Left renal pelvis (tissue), 4 donors: ENCODE data around the gene PLEKHA7. TPM values are rescaled to one million over a fixed set of nuclear protein-coding genes. Genes with fewer than 3 reads are reported as not detected.

Experiments
- DNase-seq, 4 donors: peaks; one replicate each; pipeline ENCODE4 v3.0.0-alpha.2; 2013; ENCODE audit warnings: low read depth in 4 of 4, low spot score in 3 of 4
- polyA plus RNA-seq, 4 donors: library from polyadenylated mRNA; unstranded; fragments of 120-200 nt; gene quantifications; one replicate each; pipeline ENCODE4 v1.2.1, GENCODE V29; 2013; ENCODE audit not compliant: insufficient read length in 4 of 4

PLEKHA7 gene
- polyA plus RNA-seq, 4 donors = 5.4 to 55.4 (median 47.2) TPM

DNA sequence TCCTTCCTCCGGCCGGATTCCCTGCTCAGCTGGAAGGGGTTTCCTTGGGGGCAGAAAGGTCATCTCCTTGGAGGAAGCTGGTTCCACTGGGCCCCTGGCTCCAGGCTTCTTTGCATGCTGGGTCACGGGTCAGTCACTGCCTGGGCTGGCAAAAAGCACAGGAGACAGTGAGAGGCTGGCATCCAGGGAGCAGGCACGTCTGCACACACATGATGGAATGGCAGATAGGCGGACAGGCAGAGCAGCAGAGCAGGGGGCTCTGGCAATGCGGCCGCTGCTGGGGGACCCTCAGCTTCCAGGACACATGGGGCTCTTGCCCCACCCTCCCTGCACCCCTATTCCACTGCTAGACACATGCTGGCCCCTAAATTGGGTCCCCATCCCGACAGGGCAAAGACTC, 235.3 kb downstream of the PLEKHA7 start:
- no peak for DNase-seq

DNA sequence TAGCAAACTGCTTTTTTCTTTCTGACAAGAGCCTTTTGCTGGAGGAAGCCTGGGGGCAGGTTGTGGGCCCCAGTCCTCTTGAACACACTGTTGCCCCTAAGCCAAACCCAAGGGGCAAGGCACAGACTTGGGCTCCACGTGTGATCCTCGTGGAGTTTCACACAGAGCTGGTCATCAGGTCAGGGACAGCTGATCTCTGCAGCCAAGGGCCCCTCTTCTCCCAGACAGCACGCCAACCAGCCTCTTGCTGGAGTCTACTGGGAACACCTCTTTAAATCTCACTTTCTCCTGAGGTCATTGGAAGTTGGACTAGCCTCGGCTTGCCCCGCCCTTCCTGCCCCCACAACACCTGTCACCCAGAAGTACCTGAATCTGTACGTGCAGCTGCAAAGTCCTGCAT, 235.9 kb downstream of the PLEKHA7 start:
- DNase-seq = no peak

DNA sequence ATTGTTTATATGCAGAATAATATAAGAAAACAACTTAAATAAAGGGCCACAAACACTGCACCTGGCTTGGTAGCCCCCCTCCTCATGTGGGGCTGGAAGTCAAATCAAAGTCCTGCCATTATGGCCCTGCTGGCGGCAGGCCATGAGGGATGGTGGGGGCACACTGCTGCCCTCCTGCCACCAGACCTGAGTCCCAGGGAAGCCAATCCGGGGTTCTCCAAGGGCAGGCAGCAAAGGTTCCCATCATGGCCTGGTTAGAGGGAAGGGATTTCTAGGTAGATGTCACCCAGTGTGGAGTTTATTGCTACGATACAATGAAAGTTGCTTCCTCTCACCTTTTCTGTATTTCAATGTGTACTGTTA, 236.6 kb downstream of the PLEKHA7 start:
- DNase-seq = no peak

GRCh38 chr11:16776711-16777612, 237.3 kb downstream of the PLEKHA7 start:
- no peak for DNase-seq

DNA sequence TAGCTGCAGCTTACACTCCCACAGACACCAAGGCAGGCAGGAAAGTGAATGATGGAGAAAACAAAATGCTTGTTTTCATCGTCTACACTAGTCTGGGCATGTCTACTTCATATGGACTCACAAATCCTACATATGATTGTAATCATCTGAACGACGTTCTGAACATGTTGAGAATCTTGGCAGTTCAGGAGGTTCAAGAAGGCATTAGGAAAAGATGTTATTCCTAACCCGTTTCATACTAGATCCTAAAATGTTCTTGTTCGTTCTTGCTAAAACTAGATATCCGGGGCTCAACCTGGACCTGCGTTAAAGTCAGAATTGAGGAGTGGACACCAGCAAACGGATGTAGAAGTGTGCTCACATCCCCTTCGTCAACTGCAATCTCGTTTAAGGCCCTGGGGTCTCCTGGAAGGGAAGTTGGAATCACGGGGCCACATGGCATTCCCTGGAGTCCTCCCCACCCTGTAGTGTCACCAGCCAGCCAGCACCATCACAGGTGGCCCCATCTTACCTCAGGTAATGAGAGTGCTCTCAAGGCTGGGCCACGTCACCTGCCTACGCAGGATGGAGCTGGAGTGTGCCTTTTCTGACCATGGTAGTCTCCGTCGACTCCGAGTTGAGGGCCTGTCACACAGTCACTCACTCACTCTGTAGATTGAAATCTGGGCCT, 238.5 kb downstream of the PLEKHA7 start:
- DNase-seq = no peak

DNA sequence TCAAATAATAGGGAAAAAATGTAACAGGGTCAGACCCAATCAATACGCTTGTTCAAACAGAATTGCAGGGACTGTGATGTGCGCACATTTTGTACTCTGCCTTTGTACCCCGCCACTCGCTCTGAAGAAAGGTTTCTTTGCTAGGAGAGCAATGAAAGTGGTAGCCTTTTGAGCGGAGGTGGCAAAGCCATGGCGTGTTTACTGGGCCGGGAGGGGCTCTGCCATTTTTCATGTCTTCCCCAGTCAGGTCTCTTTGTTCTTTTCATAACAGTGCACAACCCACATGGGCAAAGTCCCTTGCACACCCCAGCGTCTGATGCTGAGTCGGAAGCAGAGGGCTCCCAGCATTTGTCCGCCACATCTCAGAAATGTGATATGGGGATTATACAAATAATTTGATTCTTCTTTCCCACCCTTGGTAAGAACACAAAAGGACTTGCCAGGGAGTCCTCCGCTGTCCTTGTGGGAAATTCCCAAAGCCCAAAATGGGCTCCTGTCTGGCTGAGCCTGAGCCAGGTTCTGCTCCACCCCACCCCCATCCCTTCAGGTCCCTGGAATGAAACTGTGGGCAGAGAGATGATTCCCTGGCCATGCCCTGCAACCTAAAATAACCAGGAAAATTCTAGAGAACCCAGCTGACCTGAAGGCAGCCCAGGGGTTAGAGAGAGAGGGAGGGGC, 239.1 kb downstream of the PLEKHA7 start:
- no peak for DNase-seq

DNA sequence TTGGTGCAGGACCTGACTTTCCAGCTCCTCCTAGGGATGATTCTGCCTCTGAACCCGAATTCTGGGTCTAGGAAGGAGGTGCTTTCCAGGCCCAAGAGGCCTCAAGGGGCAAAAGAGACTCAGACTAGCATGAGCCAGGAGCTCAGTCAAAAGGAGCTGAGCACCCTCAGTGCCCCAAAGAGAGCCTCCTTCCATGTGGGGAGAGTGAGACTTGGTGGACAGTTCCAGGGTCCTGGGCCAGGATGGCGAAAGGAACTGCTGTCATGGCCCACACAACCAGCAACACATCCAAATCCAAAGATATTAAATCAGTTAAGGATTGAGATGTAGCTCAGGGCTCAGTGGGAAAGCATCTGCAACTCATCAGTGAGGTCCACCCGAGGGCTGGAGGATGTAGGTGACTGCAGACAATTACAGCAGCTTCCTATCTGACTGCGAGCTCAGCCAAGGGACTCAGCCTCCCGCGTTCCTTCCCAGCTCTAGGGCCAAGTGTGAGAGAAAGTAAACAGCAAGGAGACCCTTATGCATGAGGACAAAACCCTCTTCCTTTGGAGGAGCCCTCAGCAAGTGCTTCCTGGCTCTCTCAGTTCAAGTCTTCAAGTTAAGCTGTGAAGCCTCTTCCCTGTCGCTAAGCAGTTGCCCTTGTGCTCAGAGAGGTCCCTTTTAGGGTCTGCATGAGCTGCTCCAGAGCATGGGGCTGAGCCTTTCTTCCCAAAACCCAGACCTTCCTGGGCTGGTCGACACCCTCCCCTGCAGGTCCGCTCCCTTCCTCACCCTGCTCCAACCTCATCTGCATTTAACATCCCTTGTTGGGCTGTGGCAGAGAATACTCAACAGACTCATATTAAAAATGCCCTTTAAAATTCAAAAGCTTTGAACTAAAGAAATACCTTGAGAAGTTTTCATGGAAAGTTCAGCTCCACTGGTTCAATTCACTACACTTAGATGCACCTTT, 240.0 kb downstream of the PLEKHA7 start:
- no peak for DNase-seq

- no peak for DNase-seq
These were observed 242.1 kb downstream of the PLEKHA7 start for GRCh38 chr11:16772141-16772512.

DNA sequence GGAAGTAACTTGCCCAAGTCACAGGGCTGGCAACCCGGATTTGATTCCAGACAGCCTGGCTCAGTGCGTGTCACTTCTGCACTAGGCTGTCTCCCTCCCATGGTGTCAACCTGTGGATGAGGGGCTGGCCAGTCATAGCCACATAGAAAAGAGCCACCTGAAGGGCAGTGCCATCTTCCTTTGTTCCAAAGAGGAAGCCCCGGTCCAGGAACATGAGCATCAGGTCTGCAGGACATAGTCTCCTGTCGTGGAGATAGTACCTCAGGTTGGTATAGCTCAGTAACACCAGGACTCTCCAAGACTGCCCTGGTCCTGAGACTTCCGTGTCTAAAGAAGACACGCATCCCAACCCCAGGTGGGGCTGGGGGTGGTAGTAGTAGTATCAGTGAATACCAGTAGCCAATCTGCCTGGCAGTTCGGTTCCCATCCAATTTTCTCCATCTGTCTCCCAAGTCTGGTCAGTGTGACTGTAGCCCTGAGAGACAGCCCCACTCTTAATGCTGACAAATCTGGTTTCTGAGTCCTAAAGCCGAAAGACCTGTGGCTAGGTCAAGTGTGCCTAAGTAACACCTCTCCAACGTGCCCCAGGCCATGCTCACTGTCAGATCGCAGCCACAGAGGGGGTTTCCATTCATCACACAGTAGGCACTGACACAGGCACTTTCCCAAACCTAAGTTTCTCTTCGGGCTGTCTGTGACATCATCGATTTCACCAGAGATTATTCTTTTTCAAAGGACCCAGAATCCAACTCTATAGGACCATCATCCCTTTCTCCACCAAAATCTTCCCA, 242.7 kb downstream of the PLEKHA7 start:
- DNase-seq = no peak

DNA sequence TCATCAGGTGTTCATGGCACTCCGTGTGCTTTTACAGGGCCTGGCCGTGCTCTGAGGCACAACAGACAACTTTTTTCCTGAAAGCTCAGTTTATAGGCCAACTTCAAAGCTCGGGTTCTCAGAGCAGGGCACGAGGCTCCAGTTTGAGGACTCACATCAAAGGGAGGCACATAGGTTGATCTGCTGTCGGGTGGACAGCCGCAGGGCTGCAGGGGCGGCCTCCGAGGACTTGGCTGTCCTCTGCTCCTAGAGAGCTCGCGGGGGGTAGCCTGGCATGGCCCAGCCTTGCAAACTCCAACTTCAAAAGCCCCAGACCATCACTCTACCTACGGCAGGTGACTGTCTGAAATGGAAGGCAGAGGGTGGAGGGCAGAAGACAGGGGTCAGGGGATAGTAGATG, 244.2 kb downstream of the PLEKHA7 start:
- DNase-seq = no peak

DNA sequence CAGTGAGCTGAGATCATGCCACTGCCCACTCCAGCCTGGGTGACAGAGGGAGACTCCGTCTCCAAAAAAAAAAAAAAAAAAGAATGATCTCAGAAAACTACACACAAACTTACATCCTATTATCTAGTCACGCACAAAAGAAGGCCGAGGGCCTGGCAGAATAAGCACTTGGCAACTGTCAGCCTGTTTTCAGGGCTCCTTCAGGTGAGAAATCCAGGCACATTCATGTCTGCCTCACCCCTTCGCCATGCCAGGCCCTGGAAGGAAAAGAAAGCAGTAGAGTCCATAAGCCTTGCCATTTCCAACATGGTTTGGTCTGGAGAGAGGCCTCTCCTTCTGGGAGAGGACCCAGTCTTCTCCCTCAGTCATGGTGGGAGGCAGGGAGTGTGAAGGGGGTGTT, 244.8 kb downstream of the PLEKHA7 start:
- DNase-seq = no peak

DNA sequence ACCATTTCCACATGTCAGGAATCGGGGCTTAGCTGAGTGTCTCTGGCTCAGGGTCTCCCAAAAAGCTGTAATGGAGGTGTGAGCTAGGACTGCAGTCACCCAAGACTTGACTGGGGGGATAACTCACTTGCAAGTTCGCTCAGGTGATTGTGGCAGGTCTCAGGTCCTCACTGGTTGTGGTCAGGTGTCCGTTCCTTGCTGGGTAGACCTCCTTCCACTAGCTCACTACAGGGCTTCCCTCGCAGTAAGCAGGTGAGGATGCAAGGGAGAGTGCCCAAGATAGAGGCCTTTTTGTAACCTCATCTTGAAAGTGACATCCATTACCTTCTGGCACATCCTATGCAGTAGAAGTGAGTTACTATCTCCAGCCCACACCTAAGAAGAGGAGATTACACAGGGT, 246.3 kb downstream of the PLEKHA7 start:
- no peak for DNase-seq

GRCh38 chr11:16767137-16767536, 247.1 kb downstream of the PLEKHA7 start:
- no peak for DNase-seq

- DNase-seq = no peak
These were observed 249.3 kb downstream of the PLEKHA7 start for GRCh38 chr11:16764888-16765287.

DNA sequence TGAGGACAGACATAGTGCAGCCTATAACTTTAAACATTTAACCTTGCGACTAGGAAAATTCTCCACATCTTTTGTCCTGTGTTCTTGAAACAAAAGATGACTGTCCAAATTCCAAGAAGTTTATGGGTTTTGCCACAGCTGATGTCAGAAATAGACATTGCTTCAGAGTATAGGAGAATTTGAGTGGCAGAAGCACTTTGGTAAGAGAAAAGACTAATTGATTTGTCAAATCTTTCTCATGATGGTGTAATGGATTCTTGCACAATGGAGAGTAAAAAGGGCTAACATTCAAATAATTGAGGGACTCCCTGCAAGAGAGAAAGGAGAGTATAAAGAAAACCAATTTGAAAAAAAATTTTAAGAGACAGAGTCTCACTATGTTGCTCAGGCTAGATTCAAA, 250.5 kb downstream of the PLEKHA7 start:
- DNase-seq = no peak

DNA sequence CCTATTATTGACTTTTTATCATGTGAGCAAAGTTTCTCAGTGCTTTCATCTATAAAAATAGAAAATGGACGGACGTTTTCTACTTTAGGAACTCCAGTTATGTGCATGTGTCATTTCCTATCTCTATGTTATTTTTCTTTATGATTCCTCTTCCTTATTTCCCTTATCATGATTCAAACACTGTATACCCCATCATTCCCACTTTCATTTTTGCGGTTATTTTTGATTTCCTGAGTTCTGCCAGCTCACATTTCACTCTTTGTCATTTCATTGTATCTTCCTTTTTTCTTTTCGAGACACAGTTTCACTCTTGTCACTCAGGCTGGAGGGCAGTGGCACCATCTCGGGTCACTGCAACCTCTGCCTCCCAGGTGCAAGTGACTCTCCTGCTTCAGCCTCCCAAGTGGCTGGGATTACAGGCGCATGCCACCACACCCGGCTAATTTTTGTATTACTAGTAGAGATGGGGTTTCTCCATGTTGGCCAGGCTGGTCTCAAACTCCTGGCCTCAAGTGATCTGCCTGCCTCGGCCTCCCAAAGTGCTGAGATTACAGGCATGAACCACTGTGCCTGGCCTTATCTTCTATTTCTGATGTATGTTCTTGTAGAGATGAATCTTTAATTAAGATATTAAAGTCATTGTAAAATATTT, 254.2 kb downstream of the PLEKHA7 start:
- DNase-seq = no peak

DNA sequence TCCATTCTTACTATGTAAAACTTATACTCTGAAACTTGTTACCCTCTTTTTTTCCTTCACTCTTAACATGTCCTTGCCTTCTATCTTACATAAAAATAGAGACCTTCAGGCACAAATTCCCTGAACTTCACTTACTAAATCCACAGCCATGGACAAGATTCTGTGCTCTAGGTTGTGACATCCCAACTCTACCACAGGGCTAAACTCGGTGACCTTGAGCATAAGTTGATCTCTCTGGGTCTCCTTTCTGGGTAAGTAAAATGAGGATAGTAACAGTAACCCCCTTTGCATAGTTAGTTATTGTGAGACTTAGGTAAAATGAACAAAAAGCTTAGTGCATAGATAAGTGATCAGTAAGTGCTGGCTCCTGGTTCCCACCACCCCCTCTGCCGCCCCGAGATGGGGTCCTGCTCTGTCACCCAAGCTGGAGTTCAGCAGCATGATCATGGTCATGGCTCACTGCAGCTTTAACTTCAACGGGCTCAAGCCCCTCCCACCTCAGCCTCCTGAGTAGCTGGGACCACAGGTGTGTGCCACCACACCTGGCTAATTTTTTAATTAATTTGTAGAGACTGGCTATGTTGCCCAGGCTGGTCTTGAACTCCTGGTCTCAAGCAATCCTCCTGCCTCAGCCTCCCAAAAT, 255.7 kb downstream of the PLEKHA7 start:
- DNase-seq = no peak

DNA sequence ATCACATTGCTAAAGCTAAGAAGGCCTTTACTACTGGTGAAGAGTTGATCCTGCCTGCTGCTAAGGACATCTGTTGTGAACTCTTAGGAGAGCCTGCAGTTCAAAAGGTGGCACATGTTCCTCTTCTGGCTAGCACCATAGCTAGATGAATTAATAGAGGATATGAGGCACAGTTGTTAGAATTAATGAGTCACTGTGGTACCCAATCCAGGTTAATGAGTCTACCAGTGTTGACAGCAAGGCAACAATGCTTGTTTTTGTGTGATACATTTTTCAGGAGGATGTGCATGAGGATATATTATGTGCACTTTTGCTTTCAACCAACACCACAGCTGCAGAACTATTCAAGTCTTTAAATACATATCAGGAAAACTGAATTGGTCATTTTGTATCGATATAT, 263.8 kb downstream of the PLEKHA7 start:
- DNase-seq = no peak

GRCh38 chr11:16749666-16750065, 264.5 kb downstream of the PLEKHA7 start:
- no peak for DNase-seq
